Superior temporal gyrus (tissue), 1 donor: Measurements from ENCODE around the gene SNHG17.
A peak's percentile ranks its signal among the peaks of the same experiment; 100 is the strongest.
"Not testable (repeated sequence)": the region's sequence is repeated elsewhere in the genome, so short reads cannot be mapped to it uniquely, and the experiment has no call there.

Experiments
- DNase-seq: peaks from one replicate; pipeline ENCODE4 v3.0.0-alpha.2; 2016; ENCODE audit errors: extremely low spot score

Gene SNHG17

DNA sequence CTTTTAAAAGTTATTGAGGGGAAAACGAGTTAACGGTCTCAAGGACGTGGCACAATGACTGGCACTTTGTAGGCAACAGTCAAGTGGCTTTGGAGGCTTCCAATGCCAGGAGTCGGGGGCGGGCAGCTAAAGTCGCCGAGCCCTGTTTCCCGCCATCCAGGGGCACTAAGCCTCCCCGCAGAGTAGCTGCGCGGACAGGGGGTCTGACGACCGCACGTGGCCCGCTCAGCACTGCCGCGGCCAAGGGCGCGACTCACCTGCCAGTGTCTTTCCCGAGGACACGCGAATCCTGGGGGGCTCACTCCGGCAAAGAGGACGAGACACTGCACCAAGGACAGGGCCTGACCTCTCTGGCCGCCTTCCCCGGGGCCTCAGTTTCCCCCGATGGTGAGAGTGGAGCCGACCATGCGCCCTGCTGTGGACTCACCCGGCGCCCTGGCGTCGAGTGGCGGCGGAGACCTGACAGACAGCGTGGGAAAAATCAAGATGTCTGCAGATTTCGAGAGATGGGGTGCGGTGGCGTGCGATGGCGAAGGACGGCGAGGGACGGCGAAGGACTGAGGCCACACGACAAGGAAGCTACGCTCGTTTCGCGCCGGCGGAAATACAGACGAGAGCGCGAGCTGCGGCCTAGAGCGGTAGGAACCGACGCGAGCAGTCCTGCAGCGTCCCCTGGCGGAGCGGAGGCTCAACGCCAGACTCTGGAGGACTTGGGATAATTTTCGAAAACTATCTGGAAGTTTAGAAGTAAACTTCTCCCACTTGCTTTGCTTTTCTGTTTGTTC lies at the start of gene SNHG17:
TSS of gene SNHG17 (minus strand) at position 559 of the 785 bp plus-strand sequence.
- DNase-seq, result peak; percentile 94

DNA sequence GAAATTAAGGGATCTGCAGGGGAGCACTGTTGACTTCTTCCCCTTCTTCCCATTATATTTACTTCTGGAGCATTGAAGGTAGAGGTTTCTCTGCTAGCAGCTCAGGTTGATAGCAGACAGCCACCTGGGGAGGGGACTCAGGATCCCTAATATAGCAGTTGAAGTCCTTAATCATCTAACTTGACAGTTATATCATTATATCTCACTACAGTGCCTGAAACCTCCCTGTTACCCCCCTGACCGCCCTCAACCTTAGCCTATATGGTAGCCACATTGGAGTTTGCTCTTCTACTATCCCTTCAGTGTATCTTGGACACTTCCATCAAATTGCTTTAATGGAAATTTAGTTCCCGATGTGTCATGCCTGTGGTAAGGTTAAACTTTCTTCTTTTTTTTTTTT lies 44.5 kb upstream of the SNHG17 start:
- DNase-seq, result no peak

DNA sequence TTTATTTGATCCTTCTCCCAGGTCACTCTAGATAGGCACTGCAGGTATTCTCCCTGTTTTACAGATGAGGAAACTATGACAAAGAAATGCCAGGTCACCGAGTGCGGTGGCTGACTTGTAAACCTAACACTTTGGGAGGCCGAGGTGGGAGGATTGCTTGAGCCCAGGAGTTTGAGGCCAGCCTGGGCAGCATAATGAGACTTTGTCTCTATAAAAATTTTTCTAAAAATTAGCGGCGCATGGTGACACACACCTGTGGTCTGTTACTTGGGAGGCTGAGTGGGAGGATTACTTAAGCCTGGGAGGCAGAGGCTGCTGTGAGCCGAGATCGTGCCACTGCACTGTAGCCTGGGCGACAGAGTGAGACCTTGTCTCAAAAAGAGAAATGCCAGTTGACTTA lies 42.6 kb upstream of the SNHG17 start:
- no peak for DNase-seq

DNA sequence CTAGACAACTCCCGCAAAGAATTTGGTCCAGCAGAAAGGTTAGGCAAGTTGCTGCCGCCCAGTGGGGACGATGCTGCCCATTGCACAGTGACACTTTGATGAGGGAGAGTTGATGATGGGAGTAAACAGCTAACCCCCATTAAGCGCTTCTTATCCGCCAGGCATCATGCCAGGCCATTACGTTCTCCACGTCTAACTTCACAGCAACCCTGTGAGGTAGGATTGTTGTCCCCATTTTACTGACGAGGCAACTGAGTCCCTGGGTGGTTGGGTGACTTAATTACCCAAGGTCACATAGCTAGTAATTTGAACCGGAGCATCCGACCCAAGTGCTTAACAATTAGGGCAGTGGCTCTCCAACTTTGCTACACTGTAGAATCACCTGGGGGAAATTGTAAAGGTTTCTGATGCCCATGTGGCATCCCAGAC lies 38.3 kb upstream of the SNHG17 start:
- no peak for DNase-seq

DNA sequence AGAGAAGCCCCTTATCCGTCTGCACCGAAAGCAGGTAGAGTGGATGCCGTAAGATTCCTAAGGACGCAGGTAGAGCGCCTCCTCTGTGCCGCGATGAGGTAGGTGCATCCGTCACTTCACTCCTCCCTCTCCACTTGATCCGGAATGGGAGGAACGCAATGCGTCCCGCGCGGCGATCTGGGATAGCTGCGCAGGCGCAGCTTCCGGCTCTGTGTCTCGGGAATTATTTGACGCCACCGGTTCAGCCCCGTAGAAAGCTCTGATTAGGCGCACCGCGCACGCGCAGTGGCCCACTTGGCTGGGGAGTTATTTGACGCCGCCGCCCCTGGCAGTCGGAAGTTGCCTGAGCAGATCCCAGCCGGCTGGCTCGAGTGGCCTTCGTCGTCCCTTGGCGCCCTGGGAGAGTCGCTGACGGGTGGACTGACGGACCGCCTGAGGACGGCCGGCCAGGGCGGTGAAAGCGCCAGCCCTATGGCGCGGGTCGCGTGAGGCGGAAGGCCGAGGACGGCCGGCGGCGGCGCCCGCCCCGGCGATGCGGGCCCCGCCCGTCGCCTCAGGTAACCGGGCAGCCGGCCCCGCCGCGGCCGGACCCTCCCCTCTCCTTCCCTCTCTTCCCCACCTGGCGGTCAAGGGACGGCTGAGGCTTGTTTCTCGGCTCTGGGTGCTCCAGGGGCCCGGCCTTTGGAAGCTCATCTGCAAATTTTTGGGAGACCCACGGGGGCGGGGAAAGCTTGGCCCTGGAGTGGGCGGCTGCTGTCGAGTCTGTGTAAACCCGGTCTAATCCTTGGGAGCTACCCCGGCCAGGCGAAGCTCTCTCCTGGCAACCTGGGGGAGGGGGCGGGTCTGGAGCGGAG lies 37.6 kb upstream of the SNHG17 start, which contains the start of gene RALGAPB:
TSS of gene RALGAPB (plus strand) at position 331 of the 854 bp plus-strand sequence. CDS start 15,590 bp downstream, outside the sequence.
- peak; percentile 100 for DNase-seq

DNA sequence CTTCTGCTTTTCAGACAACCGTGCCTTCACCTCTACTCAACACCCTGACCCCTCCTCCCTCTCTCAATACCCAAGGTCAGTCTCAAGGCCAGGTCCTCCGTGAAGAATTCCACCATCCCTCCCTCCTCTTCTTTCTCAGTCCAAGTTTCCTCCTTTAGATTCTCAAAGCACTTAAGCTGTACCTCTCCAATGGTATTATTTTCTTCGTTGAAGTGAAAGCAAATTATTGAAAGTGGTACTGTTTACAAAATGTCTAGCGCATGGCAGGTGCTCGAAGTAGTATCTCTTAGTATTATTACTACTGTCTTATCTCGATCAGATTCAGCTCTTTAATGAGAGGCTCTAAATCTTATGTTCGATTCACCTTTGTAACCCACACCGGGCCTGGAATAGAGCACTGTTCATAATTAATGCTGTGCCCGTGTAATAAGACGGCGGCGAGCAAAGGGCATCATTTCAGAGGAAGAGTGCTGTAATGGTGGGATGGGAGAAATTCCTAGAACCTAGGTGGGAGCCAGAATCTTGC lies 36.9 kb upstream of the SNHG17 start:
- no peak for DNase-seq

DNA sequence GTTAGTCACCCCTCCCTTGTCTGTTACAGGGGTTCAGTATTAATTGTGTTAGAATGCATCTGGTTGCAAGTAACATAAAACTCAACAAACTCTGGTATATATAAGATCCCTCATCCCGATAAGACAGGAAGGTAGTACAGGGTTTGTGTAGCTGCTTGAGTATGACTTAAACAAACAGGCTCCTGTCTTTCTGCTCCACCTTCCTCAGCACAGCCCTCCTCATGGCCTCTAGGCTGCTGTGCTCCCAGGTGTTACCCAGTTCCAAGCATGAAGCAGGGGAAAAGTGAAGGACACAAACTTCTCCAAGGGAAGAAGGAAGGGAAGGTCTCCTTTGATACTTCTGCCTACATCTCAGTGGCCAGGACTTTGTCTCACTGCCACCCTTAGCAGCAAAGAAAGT lies 36.1 kb upstream of the SNHG17 start:
- DNase-seq, result no peak

DNA sequence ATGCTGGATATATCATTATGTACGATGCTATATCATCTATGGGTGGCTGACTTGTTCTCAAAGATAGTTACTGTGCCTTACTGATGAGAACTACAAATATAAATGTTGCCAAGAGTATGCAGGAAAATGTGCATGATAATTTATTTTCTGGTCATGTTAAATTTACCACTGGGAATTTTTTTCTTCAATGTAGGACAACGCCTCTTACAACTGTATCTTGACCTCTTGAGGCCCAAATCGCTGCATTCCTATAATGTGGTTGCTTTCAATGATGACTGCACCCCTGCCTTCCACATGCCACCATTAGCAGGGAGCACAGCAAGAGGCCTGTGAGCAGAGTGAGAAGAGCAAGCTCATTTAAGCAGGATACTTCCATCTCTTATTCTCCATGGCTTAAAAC lies 31.9 kb upstream of the SNHG17 start:
- DNase-seq, result no peak

DNA sequence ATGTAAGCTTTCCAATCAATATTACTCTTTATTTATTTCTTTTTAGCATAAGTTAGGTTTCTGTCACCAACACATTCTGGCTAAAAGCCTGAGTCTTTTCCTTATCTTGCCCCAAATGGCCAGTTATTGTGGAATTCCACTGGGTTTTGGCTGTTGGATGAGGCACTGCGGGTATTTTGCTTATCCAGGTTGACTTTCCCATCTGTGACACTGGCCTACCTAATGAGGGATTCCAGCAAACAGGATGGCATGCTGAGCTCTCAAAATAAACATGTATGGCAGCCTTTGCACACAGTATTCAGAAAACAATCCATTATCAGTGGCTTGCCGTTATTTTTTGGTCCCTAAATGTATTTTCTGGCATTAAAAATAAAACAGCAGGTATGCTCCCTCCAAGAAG lies 31.0 kb upstream of the SNHG17 start:
- DNase-seq, result no peak

DNA sequence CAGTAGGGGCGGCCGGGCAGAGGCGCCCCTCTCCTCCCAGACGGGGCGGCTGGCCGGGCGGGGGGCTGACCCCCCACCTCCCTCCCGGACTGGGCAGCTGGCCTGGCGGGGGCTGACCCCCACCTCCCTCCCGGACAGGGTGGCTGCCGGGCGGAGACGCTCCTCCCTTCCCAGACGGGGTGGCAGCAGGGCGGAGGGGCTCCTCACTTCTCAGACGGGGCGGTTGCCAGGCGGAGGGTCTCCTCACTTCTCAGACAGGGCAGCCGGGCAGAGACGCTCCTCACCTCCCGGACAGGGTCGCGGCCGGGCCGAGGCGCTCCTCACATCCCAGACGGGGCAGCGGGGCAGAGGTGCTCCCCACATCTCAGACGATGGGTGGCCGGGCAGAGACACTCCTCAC lies 26.4 kb upstream of the SNHG17 start:
- DNase-seq, result not testable (repeated sequence)

DNA sequence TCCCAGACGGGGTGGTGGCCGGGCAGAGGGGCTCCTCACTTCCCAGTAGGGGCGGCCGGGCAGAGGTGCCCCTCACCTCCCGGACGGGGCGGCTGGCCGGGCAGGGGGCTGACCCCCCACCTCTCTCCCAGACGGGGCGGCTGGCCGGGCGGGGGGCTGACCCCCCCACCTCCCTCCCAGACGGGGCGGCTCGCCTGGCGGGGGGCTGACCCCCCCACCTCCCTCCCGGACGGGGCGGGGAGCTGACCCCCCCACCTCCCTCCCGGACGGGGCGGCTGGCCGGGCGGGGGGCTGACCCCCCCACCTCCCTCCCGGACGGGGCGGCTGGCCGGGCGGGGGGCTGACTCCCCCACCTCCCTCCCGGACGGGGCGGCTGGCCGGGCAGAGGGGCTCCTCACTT lies 26.0 kb upstream of the SNHG17 start:
- DNase-seq, result not testable (repeated sequence)

DNA sequence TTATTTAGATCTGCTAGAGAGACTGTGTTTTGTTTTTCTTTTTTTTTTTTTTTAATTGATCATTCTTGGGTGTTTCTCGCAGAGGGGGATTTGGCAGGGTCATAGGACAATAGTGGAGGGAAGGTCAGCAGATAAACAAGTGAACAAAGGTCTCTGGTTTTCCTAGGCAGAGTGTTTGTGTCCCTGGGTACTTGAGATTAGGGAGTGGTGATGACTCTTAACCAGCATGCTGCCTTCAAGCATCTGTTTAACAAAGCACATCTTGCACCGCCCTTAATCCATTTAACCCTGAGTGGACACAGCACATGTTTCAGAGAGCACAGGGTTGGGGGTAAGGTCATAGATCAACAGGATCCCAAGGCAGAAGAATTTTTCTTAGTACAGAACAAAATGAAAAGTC lies 25.5 kb upstream of the SNHG17 start:
- not testable (repeated sequence) for DNase-seq

DNA sequence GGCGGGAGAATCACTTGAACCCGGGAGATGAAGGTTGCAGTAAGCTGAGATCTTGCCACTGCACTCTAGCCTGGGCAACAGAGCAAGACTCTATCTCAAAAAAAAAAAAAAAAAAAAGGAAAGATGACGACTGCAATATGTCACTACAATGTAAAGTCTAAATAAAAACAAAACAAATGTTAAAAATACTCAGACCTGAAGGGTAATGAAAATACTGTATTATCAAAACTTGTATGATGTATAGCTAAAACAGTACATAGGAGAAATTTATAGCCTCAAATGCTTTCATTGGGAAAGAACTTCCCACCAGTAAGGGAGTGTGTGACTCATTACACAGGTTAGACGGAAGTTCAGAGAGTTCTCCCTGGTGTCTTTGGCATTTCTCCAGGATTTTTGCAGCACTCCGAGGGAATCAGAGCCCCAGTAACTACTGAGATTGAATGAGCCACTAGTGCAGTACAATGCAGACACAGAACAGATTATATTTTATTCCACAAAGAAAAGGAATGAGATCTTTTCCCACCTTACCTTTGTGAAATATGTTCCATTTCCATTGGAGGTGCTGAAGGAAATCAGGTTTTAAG lies 25.0 kb upstream of the SNHG17 start:
- DNase-seq, result no peak

DNA sequence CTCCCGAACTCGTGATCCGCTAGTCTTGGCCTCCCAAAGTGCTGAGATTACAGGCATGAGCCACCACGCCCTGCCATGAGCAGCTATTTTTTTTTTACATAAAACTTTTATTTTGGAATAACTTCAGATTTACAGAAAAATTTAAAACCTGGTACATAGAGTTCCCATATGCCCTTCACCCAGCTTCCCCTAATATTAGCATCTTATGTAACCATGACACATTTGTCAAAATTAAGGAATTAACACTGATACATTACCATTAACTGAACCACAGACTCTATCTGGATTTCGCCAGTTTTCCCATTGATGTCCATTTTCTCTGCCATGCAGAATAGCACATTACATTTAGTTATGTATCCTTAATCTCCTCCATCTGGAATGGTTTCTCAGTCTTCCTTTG lies 23.2 kb upstream of the SNHG17 start:
- no peak for DNase-seq

DNA sequence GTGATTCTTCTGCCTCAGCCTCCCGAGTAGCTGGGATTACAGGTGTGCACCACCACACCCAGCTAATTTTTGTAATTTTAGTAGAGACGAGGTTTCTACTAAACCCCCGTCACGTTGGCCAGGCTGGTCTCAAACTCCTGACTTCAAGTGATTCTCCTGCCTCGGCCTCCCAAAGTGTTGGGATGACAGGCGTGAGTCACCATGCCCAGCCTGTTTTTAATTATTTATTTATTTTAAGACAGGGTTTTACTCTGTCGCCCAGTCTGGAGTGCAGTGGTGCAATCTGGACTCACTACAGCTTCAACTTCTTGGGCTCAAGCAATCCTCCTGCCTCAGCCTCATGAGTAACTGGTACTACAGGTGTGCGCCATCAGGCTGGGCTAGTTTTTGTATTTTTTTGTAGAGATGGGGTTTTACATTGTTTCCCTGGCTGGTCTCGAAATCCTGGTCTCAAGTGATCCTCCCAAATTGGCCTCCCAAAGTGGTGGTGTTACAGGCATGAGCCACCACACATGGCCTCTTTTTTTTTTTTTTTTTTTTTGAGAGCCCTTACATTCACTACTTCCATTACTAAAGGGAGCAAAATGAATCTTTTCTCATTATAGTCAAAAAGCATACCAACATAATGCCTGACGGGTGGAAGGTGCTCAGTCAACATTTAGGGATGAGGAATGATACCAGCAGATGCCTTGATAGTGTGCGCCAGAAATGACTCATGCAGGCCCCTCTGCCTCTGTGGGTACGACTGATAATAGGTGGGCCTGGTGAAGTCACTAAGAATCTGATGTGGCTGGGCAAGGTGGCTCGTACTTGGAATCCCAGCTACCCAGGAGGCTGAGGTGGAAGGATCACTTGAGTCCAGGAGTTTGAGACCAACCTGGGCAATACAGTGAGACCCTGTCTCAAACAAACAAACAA lies 19.7 kb upstream of the SNHG17 start:
- no peak for DNase-seq

DNA sequence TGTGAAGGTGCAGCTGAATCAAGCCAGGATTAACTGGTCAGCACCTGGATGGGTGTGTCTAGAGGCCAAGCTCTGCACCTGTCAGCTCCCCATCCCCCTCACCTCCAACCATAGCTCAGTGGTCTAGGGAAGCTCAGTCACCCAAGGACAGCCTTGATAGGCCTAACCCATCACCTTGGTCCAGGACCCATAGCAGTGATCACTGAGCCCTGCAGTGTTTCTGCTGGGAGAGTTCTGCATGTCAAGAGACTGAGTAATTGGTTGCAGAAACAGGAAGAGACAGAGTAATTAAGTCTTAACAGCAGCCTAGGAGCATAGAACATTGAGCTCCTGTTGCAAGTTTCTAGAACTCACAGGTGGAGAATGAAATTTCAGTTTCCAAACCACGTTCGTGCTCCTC lies 18.8 kb upstream of the SNHG17 start:
- no peak for DNase-seq

DNA sequence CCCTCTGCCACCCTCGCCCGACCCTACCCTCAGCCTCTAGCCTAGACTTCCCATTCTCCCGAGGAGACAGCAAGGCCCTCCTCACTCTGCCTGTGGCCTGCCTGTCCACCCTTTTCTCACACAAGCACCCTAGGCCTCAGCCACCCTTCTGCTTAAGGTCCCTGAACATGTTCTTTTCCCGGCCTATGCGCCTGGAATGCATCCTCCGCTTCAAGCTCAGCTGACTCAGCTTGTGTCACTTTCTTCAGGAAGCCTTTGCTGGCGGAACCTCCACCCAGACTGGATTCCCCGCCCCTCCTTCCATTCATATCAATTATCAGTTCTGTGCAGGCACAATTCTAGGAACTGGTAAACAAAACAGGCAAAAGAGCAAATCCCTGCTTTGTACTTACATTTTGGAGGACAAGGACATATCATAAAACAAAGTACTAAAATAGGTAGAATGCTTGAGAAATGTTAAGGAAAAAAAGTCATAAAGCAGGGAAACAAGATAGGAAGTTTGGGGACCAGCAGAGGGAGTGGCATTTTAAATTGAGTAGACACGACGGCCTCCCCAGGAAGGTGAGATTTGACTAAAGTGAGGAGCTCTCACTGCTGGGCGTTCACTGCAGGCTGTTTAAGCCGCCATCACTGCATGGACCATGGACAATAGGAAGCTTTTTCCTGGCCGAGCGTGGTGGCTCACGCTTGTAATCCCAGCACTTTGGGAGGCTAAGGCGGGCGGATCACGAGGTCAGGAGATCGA lies 17.9 kb upstream of the SNHG17 start:
- DNase-seq, result no peak

DNA sequence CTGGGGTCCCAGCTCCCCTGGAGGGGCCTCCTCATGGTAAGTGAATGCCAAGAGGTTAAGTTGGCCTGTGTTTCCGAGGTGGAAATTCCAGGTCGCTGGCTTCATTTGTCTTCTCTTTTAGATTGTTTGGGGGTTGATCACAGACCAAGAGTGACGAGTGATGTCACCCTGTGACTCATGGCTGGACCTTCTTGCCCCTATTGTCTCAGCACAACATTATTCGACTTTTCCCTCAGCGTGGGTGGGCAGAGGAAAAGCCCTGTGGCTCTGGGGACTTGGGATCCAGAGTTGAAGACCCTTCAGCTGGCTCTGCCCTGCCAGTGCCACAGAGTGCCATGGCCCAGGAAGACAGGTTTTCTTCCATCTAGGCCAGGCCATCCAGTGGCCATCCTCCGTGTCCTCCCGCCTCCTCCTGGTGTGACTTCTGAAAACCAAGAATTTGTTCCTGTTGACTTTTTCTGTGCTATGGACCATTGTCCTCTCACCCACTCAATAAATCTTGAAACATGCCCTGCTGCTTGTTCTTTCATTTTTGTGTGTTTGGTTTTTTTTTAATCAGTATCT lies 15.4 kb upstream of the SNHG17 start:
- DNase-seq, result no peak

DNA sequence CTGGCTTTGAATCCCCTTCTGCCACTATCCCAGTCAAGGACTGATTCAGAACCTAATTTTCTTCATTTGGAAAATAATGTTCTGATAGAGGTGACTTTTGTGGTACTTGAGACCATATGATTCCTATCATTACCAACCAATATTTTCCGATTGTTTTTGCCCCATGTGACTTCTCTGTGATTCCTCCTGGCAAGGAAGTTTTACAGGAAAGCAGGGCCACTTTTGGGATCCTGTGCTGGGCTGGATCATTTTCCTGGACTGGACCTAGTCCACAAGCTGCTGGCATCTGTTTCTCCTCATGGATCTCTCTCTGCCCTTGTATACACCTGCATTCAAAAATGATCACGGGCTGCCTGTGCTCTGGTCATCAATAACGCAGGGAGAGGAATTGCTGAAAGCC lies 13.9 kb upstream of the SNHG17 start:
- DNase-seq, result no peak
